Adrenal gland (tissue), 5 donors: ENCODE data around the gene ANO2.
A peak's percentile ranks its signal among the peaks of the same experiment; 100 is the strongest.

ENCODE experiments used
- CTCF ChIP-seq, 6 experiments: fragments of 450-650 bp in 4 of 6; fragments of 200-600 bp in 2 of 6; sonication (generic) in 1 of 6; IDR thresholded peaks; 1 replicate in 5 of 6; 2 replicates in 1 of 6; pipeline versions ENCODE4 v1.5.1 to v1.8.0; 2016 to 2021; ENCODE audit warnings: antibody characterized with exemption in 6 of 6, mild to moderate bottlenecking in 2 of 6, moderate library complexity in 1 of 6
- POLR2A ChIP-seq, 2 donors: fragments of 450-650 bp; IDR thresholded peaks; one replicate each; pipeline ENCODE4 v1.6.1; 2017; ENCODE audit warnings: antibody characterized with exemption in 2 of 2, mild to moderate bottlenecking in 2 of 2, moderate library complexity in 1 of 2
- donor health status: DM: no; HTN: no; CAD: no.

GRCh38 chr12:5648692-5649359, 296.2 kb downstream of the ANO2 start:
- no peak for TF ChIP-seq POLR2A (IDR thresholded peaks at IDR 0.05)
- peak in 4 of 6 experiments; percentile 9 to 43 (median 30) for TF ChIP-seq CTCF (IDR thresholded peaks at IDR 0.05)
